Neural progenitor cell (in vitro differentiated cells): Measurements from ENCODE around the gene SYCE1L. TPM values are rescaled to one million over a fixed set of nuclear protein-coding genes. Genes with fewer than 3 reads are reported as not detected.
A peak's percentile ranks its signal among the peaks of the same experiment; 100 is the strongest.

Source experiments
- DNase-seq: peaks from one replicate; pipeline ENCODE4 v3.0.0-alpha.2; 2016; ENCODE audit warnings: low spot score
- H2AFZ ChIP-seq: fragments of 200-600 bp; sonication (generic); replicated peaks from 2 replicates; pipeline ENCODE4 v1.6.1; 2016; ENCODE audit warnings: antibody characterized with exemption
- H3F3A ChIP-seq: fragments of 200-600 bp; sonication (generic); 2 replicates; pipeline ENCODE4 v1.6.1; 2016; ENCODE audit warnings: antibody characterized with exemption, low read depth
- H3K27ac ChIP-seq: fragments of 200-600 bp; sonication (generic); 2 replicates; pipeline ENCODE4 v1.5.1; 2016; ENCODE audit warnings: mild to moderate bottlenecking
- H3K27me3 ChIP-seq: fragments of 200-600 bp; sonication (generic); 2 replicates; pipeline ENCODE4 v1.6.1; 2016; ENCODE audit warnings: mild to moderate bottlenecking, moderate library complexity
- H3K36me3 ChIP-seq: fragments of 200-600 bp; sonication (generic); 2 replicates; pipeline ENCODE4 v1.5.1; 2016
- H3K4me1 ChIP-seq: fragments of 200-600 bp; sonication (generic); 2 replicates; pipeline ENCODE4 v1.6.1; 2016; ENCODE audit warnings: mixed run types
- H3K4me2 ChIP-seq: fragments of 200-600 bp; sonication (generic); 2 replicates; pipeline ENCODE4 v1.6.1; 2016
- H3K4me3 ChIP-seq: fragments of 200-600 bp; sonication (generic); 2 replicates; pipeline ENCODE4 v1.5.1; 2016
- H3K79me2 ChIP-seq: fragments of 200-600 bp; sonication (generic); 2 replicates; pipeline ENCODE4 v1.6.1; 2016; ENCODE audit warnings: low read depth
- H3K9ac ChIP-seq: fragments of 200-600 bp; sonication (generic); 2 replicates; pipeline ENCODE4 v1.6.1; 2016
- H3K9me3 ChIP-seq: fragments of 200-600 bp; sonication (generic); 2 replicates; pipeline ENCODE4 v1.5.1; 2016; ENCODE audit warnings: low read depth
- H4K20me1 ChIP-seq: fragments of 200-600 bp; sonication (generic); 2 replicates; pipeline ENCODE4 v1.6.1; 2016; ENCODE audit warnings: low read depth
- H3K27ac Mint-ChIP-seq: 3 replicates; pipeline ENCODE4 v1.8.0; 2021; ENCODE audit warnings: mixed read lengths
- H3K27me3 Mint-ChIP-seq: 2 replicates; pipeline ENCODE4 v1.8.0; 2022; ENCODE audit warnings: low read depth, mild to moderate bottlenecking, inconsistent platforms, moderate library complexity, mixed read lengths; ENCODE audit not compliant: insufficient read depth
- H3K36me3 Mint-ChIP-seq: 3 replicates; pipeline ENCODE4 v1.8.0; 2021; ENCODE audit warnings: mixed read lengths
- H3K4me1 Mint-ChIP-seq: 3 replicates; pipeline ENCODE4 v1.8.0; 2021; ENCODE audit warnings: mixed read lengths
- H3K4me3 Mint-ChIP-seq: 3 replicates; pipeline ENCODE4 v1.8.0; 2021; ENCODE audit warnings: mild to moderate bottlenecking, moderate library complexity, mixed read lengths
- H3K9me3 Mint-ChIP-seq: 3 replicates; pipeline ENCODE4 v1.8.0; 2020; ENCODE audit warnings: mixed read lengths
- CTCF ChIP-seq: fragments of 200-600 bp; sonication (generic); IDR thresholded peaks from 2 replicates; pipeline ENCODE4 v1.5.1; 2017; ENCODE audit warnings: antibody characterized with exemption, mild to moderate bottlenecking
- EZH2 ChIP-seq: fragments of 200-600 bp; sonication (generic); IDR thresholded peaks from 2 replicates; pipeline ENCODE4 v1.6.1; 2017; ENCODE audit warnings: antibody characterized with exemption, mild to moderate bottlenecking, moderate library complexity
- EZH2phosphoT487 ChIP-seq: fragments of 200-600 bp; sonication (generic); IDR thresholded peaks from 2 replicates; pipeline ENCODE4 v1.6.1; 2017; ENCODE audit warnings: antibody characterized with exemption
- total RNA-seq: library from RNA; depleted of rRNA; stranded (reverse); fragments of >200 nt; gene quantifications from 2 replicates; pipeline ENCODE4 v1.2.3, GENCODE V29; 2015; ENCODE audit warnings: low replicate concordance

The SYCE1L gene
- total RNA-seq, 1 donor from 2014 or later, result 4.2 TPM

- H3K4me3 Mint-ChIP-seq, result peak overlapping the region; percentile 99
- Histone ChIP-seq H3K9me3 (no peaks in the 10 kb centered on the region), H3K9ac (peak overlapping the region; percentile 46), H4K20me1 (no peaks in the 10 kb centered on the region), H3K4me1 (peaks cover 7% of the 10 kb centered on the region), H3F3A (peaks cover 14% of the 10 kb centered on the region), H3K36me3 (no peaks in the 10 kb centered on the region), H3K4me2 (peak overlapping the region; percentile 88), H3K4me3 (peak overlapping the region; percentile 88), H2AFZ (peak overlapping the region; percentile 88), H3K27me3 (peaks cover 6% of the 10 kb centered on the region), H3K27ac (peak overlapping the region; percentile 84), H3K79me2 (peaks cover 21% of the 10 kb centered on the region)
- peaks cover 6% of the 10 kb centered on the region for H3K36me3 Mint-ChIP-seq
- TF ChIP-seq CTCF (no peak), EZH2phosphoT487 (no peak), EZH2 (no peak)
- no peaks in the 10 kb centered on the region for H3K9me3 Mint-ChIP-seq
- H3K4me1 Mint-ChIP-seq, result peaks cover 25% of the 10 kb centered on the region
- DNase-seq, result no peak
- H3K27ac Mint-ChIP-seq, result peak overlapping the region; percentile 97
- peaks cover 2% of the 10 kb centered on the region for H3K27me3 Mint-ChIP-seq
Observed at GRCh38 chr16:77190190-77190477, 9.1 kb upstream of the SYCE1L start.

DNA sequence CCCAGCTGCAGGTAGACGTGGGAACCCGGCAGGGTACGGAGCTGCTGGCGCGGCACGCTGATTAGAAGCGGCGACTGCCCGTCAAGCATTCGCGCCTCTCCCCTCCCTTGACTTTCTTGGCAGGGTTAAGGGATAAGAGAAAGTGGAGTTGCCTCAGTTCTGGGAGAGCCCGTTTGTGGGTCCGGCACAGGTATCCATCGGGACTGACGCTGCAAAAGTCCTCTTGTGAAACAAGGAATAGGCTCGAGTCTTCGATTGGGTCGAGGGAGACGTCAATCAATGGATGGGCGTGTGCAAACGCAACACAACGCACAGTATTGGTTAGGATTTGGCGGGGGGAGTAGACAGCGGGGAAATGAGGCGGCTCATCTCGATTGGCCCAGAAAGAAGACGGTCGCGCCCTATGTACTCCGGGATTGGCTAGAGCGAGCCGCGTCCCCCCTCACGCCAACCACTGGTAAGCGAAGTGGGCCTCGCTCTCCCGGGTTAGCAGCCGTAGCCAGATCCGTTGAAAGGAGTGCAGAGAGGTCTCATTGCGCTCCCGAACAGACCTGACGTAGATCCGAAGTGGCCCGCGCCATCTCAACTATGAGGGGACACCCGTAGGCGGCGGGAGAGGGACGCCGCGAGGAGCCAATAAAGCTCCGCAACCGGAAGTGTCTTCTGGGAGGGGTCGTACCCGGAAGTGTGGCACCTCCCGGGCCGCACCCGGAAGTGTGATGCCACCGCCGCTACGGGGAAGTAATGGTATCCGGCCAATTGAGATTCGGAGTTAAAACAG, 8.5 kb upstream of the SYCE1L start, which contains the start of gene MON1B:
TSS of gene MON1B (plus strand) at position 713 of the 781 bp plus-strand sequence. CDS start 296 bp downstream, outside the sequence.
- Mint-ChIP-seq H3K4me3 (peak within 1 kb of the TSS; percentile 99), H3K27ac (peak within 1 kb of the TSS; percentile 97), H3K9me3 (no peaks in the 10 kb centered on the region), H3K36me3 (peaks cover 8% of the 10 kb centered on the region), H3K4me1 (peaks cover 25% of the 10 kb centered on the region), H3K27me3 (peaks cover 2% of the 10 kb centered on the region)
- Histone ChIP-seq H3K79me2 (peaks cover 21% of the 10 kb centered on the region), H3F3A (peaks cover 14% of the 10 kb centered on the region), H3K27ac (peak within 1 kb of the TSS; percentile 84), H3K36me3 (no peaks in the 10 kb centered on the region), H3K27me3 (peaks cover under 1% of the 10 kb centered on the region), H3K4me2 (peak within 1 kb of the TSS; percentile 88), H3K4me3 (peak within 1 kb of the TSS; percentile 88), H3K9ac (peak within 1 kb of the TSS; percentile 63), H3K9me3 (no peaks in the 10 kb centered on the region), H4K20me1 (no peaks in the 10 kb centered on the region), H3K4me1 (peaks cover 7% of the 10 kb centered on the region), H2AFZ (peak within 1 kb of the TSS; percentile 88)
- no peak for TF ChIP-seq EZH2
- TF ChIP-seq EZH2phosphoT487, result no peak
- TF ChIP-seq CTCF, result no peak
- DNase-seq, result peak; percentile 98

DNA sequence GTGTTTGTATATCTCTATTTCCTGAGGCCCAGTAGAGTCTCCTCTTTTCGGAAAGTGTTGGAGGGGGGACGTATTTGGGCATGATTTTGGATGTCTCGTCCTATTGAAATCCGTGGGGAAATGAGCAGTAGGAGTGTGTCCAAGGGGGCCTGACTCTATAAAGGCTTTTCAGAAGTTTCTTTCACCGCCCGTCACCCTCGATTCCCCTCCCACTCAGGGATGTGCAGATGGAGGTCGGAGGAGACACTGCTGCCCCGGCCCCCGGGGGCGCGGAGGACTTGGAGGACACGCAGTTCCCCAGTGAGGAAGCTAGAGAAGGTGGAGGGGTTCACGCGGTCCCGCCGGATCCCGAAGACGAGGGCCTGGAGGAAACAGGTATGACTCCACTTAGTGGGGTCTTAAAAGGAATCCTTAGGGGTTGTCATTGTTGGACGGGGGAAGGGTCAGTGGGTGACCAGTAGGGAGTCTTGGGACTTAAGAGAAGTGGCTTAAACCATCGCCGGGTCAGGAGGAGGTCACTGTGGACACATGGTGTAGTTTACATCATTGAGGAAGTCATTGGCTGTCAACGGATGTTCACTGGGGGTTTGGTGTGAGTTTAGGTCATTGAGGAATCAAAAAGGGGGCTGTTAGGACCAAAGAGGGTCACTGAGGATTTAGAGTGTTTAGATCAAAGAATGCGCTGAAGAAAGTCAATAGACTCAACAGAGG, 7.8 kb upstream of the SYCE1L start:
- Mint-ChIP-seq H3K27me3 (peaks cover 2% of the 10 kb centered on the region), H3K4me1 (peaks cover 25% of the 10 kb centered on the region), H3K4me3 (peak overlapping the region; percentile 99), H3K36me3 (peaks cover 11% of the 10 kb centered on the region), H3K9me3 (no peaks in the 10 kb centered on the region), H3K27ac (peak overlapping the region; percentile 97)
- no peaks in the 10 kb centered on the region for H3K27me3 ChIP-seq
- peak overlapping the region; percentile 88 for H3K4me2 ChIP-seq
- H3K4me3 ChIP-seq, result peak overlapping the region; percentile 88
- H3K27ac ChIP-seq, result peak overlapping the region; percentile 84
- TF ChIP-seq EZH2phosphoT487 (no peak), EZH2 (no peak), CTCF (no peak)
- H3K4me1 ChIP-seq, result peaks cover 7% of the 10 kb centered on the region
- H3K9me3 ChIP-seq, result no peaks in the 10 kb centered on the region
- no peaks in the 10 kb centered on the region for H3K36me3 ChIP-seq
- peaks cover 21% of the 10 kb centered on the region for H3K79me2 ChIP-seq
- peak; percentile 37 for DNase-seq
- peak overlapping the region; percentile 80 for H2AFZ ChIP-seq
- no peaks in the 10 kb centered on the region for H4K20me1 ChIP-seq
- peaks cover 14% of the 10 kb centered on the region for H3F3A ChIP-seq
- H3K9ac ChIP-seq, result peak overlapping the region; percentile 63
